ENCODE data around the gene PLOD1.
A peak's percentile ranks its signal among the peaks of the same experiment; 100 is the strongest.

PLOD1 gene

GRCh38 chr1:11979028-11979850, 44.7 kb downstream of the PLOD1 start:
- no peak for DNase-seq (ENCODE audit: low spot score)

- peak; percentile 97 for DNase-seq (ENCODE audit: low spot score)
Observed at GRCh38 chr1:11979851-11980675, 45.5 kb downstream of the PLOD1 start, which contains the start of gene MFN2. Gene MFN2, plus strand, starts transcription at chr1:11980444. Its CDS starts 8,725 bp downstream, at chr1:11989169.

DNA sequence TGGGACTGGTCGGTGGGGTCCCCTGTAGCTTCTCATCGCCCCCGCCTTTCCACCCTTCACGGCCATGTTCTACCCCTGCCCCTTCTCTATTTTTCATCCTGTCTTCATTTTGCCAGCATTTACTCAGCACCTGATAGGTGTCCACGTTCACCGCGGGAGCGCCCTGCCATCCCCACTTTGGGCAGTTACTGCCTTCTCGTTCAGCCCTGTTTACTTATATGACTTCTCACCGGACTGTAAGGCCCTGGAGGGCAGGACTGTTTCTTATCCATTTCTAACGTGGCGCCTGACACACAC, 46.1 kb downstream of the PLOD1 start:
- DNase-seq (ENCODE audit: low spot score): no peak

DNA sequence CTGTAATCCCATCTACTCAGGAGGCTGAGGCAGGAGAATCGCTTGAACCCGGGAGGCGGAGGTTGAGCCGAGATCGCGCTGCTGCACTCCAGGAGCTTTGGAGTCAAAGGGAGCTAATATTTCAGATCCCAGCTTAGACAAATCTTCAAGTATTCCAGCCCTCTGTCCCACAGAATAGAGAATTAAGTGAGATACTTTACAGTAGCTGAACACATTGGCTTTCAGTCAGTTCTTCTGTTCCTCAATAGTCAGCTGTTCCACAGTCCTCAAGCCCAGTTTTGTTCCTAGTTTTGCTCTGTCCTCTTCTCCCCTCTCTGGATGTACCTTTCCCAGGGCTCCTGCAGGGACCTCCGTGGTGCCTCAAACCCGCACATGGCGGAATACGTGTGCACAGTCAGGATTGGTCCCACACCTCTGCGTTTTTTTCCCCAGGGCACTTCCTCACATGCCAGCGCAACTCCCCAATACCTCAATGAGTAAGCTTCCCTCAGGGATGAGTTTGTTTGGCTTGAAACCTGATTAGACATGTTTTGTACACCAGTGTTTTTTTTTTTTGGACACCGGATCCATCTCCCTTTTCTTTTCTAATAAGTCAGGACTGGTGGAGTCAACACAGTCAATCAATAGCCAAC, 47.0 kb downstream of the PLOD1 start:
- no peak for DNase-seq (ENCODE audit: low spot score)

- no peak for DNase-seq (ENCODE audit: low spot score)
Observed at GRCh38 chr1:11982010-11982392, 47.5 kb downstream of the PLOD1 start.

DNA sequence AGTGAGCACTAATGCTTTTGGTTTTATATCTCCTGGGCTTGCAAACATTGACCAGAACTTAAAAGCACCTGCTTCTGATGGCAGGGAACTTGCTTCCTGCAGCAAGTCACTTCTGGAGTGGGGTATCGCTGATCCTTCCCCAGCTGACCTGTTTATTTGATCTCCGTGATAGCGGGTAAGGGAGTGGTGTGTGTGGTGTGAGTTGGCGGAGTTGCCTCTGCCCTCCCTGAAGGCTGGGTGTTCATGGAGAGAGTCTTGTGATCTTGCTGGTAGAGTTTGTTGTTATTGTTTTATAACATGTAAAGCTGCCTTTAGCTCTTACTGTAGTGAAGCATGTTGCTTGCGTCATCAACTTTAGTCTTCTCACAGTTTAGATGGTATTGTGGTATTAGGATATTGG, 49.6 kb downstream of the PLOD1 start:
- DNase-seq (ENCODE audit: low spot score): no peak

DNA sequence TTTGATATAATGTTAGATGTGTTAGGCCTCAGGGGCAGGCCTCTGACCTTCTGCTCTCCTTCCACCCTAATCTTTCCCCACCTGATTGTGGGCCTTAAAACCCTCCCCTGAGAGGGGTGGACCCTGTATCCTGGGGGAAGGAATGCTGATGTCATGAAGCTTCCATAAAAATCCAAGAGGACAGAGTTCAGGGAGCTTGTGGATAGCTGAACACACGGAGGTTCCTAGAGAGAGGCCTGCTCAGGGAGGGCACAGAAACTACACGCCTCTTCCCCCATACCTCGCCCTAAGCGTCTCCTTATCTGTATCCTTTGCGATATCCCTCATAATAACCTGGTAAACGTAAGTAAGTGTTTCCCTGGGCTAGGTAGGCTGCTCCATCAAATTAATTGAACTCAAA, 50.1 kb downstream of the PLOD1 start:
- DNase-seq (ENCODE audit: low spot score): no peak

DNA sequence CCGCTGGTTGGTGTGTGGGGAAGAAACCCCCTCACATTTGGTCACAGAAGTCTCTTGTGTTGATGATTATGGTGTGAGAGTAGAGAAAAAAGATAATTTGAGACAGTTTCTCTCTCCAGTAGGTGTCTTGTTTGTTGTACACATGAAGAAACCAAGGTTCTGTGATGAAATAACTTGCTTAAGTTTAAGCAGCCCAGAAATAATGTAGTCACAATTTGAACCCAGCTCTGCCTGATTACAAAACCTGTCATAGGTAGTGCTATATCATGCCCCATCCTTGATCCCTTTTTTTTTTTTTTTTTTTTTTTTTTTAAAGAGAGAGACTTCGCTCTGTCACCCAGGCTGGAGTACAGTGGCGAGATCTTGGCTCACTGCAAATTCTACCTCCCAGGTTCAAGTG, 50.7 kb downstream of the PLOD1 start:
- no peak for DNase-seq (ENCODE audit: low spot score)

GRCh38 chr1:11985851-11986250, 51.3 kb downstream of the PLOD1 start:
- peak; percentile 19 for DNase-seq (ENCODE audit: low spot score)

- DNase-seq (ENCODE audit: low spot score): no peak
Observed at GRCh38 chr1:11989669-11990068, 55.2 kb downstream of the PLOD1 start.

DNA sequence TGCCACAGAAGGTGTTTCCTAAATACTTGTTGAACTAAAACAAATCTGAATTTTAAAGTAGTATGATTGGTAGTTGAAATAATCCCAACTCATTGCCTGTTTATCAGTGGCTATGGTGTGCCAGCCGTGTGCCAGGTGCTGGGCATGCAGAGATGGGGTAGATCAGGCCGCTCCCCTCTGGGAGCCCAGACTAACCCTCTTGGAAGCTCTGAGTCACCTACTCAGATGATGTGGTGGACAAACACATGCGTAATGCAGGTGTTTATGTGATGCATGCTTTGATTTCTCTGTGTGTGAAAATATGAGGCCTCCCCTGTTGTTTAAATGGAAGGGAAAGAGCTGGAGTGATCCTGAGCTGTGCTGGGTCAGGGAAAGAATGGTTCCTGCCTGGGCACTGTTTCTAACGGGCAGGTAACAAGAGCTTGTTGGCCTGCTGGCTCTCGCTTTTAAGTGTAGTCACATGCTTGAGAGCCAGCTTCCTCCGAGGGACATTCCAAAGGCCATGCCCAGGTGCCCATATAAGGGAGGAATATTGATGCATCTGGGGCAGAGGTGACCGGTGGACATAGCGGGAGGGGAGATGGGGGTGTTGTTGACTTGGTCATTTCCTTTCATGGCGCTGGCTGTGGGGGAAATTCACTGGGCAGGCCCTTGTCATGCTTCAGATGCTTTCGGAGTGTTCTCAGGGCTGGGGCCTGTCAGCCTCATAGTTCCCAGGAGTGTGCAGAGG, 56.0 kb downstream of the PLOD1 start:
- no peak for DNase-seq (ENCODE audit: low spot score)

DNA sequence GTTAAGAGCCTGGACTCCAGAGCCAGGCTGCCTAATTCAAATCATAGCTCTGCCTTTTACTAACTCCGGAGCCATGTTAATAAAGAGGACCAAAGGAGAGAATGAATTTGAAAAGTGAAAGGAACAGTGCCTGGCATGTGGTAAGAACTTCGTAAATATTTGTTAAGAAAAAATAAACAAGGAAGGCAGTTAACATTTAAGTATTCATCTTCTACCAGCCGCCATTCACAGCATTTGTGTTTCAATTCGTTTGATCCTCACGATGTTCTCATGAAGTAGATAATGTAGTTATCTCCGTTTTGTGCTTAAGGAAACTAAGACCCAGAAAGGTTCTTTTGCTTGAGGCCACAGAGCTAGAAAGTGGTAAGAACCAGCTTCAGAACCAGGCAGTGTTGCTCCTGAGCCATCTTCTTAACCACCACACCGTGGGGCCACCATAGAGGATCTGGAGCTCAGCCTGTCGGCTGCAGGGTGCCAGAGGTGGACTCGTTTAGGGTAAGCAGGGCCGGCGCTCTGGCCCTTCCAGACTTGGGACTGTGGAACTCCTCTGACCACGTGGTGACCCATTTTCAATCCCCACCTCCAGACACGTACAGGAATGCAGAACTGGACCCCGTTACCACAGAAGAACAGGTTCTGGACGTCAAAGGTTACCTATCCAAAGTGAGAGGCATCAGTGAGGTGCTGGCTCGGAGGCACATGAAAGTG, 57.6 kb downstream of the PLOD1 start:
- no peak for DNase-seq (ENCODE audit: low spot score)

- DNase-seq (ENCODE audit: low spot score): no peak
Observed at GRCh38 chr1:11997081-11997850, 62.7 kb downstream of the PLOD1 start.

DNA sequence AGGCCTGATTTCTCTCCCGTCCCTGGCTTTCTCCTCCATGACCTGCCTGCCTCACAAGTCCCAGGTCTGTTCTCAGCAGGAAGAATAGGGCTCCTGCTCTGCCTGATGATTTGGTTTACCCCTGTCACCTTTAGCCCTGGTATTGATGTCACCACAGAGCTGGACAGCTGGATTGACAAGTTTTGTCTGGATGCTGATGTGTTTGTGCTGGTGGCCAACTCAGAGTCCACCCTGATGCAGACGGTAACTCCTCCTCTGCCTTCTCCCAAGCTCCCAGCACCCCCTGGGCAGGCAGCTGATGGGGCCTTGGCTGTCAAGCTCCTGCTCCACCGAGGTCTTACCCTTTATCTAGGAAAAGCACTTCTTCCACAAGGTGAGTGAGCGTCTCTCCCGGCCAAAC, 64.1 kb downstream of the PLOD1 start:
- DNase-seq (ENCODE audit: low spot score): no peak

GRCh38 chr1:11999236-11999635, 64.7 kb downstream of the PLOD1 start:
- DNase-seq (ENCODE audit: low spot score): no peak

DNA sequence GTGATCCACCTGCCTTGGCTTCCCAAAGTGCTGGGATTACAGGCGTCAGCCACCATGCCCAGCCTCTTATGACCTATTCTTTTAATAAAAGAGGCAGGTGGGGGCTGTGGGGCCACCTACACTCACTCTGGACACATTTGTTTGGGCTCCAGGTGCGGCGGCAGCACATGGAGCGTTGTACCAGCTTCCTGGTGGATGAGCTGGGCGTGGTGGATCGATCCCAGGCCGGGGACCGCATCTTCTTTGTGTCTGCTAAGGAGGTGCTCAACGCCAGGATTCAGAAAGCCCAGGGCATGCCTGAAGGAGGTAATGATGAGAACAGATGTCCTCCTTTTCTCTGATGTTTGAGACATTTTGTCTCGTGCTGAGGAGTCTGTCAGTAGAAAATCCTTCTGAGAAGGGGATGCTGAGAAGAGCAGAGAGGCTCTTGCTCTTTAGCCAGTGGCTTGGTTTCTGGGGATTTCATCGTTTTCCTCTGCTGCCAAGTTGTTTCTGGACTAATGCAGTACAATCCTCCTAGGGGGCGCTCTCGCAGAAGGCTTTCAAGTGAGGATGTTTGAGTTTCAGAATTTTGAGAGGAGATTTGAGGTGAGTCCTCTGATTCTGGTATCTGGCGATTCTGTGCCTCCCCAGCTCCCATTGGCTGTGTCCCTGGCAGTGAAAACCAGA, 66.9 kb downstream of the PLOD1 start:
- no peak for DNase-seq (ENCODE audit: low spot score)

- no peak for DNase-seq (ENCODE audit: low spot score)
Observed at GRCh38 chr1:12001996-12002493, 67.5 kb downstream of the PLOD1 start.

- DNase-seq (ENCODE audit: low spot score): no peak
Observed at GRCh38 chr1:12003762-12004161, 69.2 kb downstream of the PLOD1 start.

DNA sequence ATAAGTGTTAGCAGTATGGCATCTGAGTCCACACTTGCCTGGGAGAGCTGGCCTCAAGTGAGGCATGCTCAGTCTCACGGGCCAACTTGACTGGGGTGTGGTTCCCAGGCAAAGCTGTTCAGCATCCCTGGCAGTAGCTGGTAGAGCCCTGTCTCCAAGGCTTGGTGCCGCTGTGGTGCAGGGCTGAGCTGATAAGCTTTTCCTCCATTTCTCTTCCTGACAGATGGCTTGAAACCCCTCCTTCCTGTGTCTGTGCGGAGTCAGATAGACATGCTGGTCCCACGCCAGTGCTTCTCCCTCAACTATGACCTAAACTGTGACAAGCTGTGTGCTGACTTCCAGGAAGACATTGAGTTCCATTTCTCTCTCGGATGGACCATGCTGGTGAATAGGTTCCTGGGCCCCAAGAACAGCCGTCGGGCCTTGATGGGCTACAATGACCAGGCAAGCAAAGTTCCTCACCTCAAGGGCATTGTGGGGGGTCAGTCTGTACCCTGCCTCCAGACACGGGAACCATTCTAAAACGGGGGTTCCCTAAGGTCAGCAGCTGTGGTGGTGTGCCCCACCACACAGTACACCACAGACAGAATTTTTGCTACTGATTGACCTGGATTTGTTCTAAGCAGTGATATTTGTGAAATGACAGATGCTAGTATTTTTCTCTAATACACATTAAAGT, 71.1 kb downstream of the PLOD1 start:
- DNase-seq (ENCODE audit: low spot score): no peak
